ENCODE results near the gene BLACAT1. TPM values are rescaled to one million over a fixed set of nuclear protein-coding genes. Genes with fewer than 3 reads are reported as not detected.

The BLACAT1 gene
- total and polyA plus RNA-seq, 2 of the 4 experiments (the other 2 are of a cell fraction): under 0.01 to 0.05 TPM

DNA sequence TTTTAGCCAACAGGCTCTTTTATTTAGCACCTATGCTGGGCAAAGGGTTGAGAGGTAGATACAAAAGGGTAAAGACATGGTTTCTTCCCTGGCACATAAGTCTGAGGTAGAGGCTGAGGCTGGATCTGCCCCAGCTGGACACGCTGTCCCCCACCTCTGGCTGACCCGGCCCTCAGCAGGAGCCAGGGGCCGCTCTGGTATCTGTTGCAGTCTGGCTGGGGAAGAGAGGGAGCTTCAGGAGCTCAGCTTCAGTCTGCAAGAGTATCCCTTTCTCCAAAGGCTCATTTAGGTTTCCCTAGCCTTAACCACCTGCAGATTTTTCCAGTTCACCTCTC is 14.2 kb downstream of the BLACAT1 start:
- ChIA-PET POLR2A (ENCODE audit: unreplicated experiment) (no interaction called here), CTCF (interaction anchor here (0.8 to 1.2 kb wide), 2 partner anchors 25 to 51 kb away, joined by 3 to 4 read pairs; no protein-coding TSS in a partner anchor)

More for the DNA sequence above, 14.2 kb downstream of the BLACAT1 start:
- H2BK15ac ChIP-seq (ENCODE audit: low read depth, low read length): no peak overlapping the region
- ATAC-seq (ENCODE audit: low read depth) (no peak), DNase-seq (no peak)
- no peak overlapping the region for H2BK5ac ChIP-seq (ENCODE audit: low read depth, low read length, poor library complexity, severe bottlenecking)
- no peak overlapping the region for H2AK9ac ChIP-seq (replicated peaks; ENCODE audit: low read depth, low read length, poor library complexity)
- no peak overlapping the region for H2AK5ac ChIP-seq (ENCODE audit: low read depth, low read length)
- no peak overlapping the region for H3K23ac ChIP-seq (ENCODE audit: low read depth, low read length)
- no peak overlapping the region for H2AFZ ChIP-seq (replicated peaks; ENCODE audit: low read length, poor library complexity)
- H2BK120ac ChIP-seq (ENCODE audit: low read depth, low read length): no peak overlapping the region
- no peak overlapping the region for H3K9ac ChIP-seq (ENCODE audit: low read depth, low read length)
- no peaks in the 10 kb centered on the region for H4K20me1 ChIP-seq (ENCODE audit: insufficient read depth, low read length)
- BruUV-seq (replicated peaks): no TSS peak
- H4K91ac ChIP-seq (ENCODE audit: insufficient read depth, low read depth, low read length): no peak overlapping the region
- no peaks in the 10 kb centered on the region for H3K4me1 ChIP-seq (ENCODE audit: control insufficient read depth, insufficient read depth, low read length)
- H4K5ac ChIP-seq (ENCODE audit: low read depth, low read length): no peak overlapping the region
- H3K4me3 ChIP-seq (ENCODE audit: insufficient read depth, low read depth, low read length): no peak overlapping the region
- no peak overlapping the region for H3K4ac ChIP-seq (ENCODE audit: low read depth, low read length)
- H3K4me2 ChIP-seq (ENCODE audit: low read depth, low read length): no peak overlapping the region
- in situ Hi-C loops (cut with MboI; ENCODE audit: low sequenced_read_pairs) (no loop called here), intact Hi-C loops (cut with micrococcal nuclease) (no loop called here), dilution Hi-C loops (cut with HindIII; ENCODE audit: low sequenced_read_pairs, unreplicated experiment) (no loop called here)
- H3K9me1 ChIP-seq (ENCODE audit: insufficient read depth, low read length): no peaks in the 10 kb centered on the region
- no peak overlapping the region for H3K56ac ChIP-seq (ENCODE audit: extremely low read depth, insufficient read depth, low read length)
- no peaks in the 10 kb centered on the region for H3K36me3 ChIP-seq (ENCODE audit: control insufficient read depth, insufficient read depth, low read length)
- H3K14ac ChIP-seq (replicated peaks; ENCODE audit: low read depth, low read length): no peak overlapping the region
- H3K27ac ChIP-seq (ENCODE audit: insufficient read depth, low read length): no peak overlapping the region
- H3K27me3 ChIP-seq (ENCODE audit: control insufficient read depth, insufficient read depth, low read length): peaks cover 67% of the 10 kb centered on the region
- no peak overlapping the region for H4K8ac ChIP-seq (ENCODE audit: low read depth in 2 of 2, low read length in 2 of 2)
- H3K79me1 ChIP-seq (ENCODE audit: low read depth in 1 of 2, low read length in 2 of 2): no peaks in the 10 kb centered on the region
- no peaks in the 10 kb centered on the region for H3K9me3 ChIP-seq (ENCODE audit: control insufficient read depth, insufficient read depth, low read length)
- TF ChIP-seq FOS (IDR thresholded peaks at IDR 0.05; ENCODE audit: low read depth, low read length) (no peak), CHD1 (IDR thresholded peaks at IDR 0.05; ENCODE audit: low read depth, low read length) (no peak), MXI1 (IDR thresholded peaks at IDR 0.05; ENCODE audit: borderline replicate concordance, low read depth, low read length) (no peak), NFE2L2 (IDR thresholded peaks at IDR 0.05; ENCODE audit: low read depth, low read length) (no peak), RAD21 (IDR thresholded peaks at IDR 0.05; ENCODE audit: low read length) (no peak), POLR2A (IDR thresholded peaks at IDR 0.05; ENCODE audit: low read depth, low read length) (no peak), MAZ (IDR thresholded peaks at IDR 0.05; ENCODE audit: borderline replicate concordance, low read depth, low read length) (no peak), CEBPB (IDR thresholded peaks at IDR 0.05; ENCODE audit: low read depth, low read length) (no peak), BHLHE40 (IDR thresholded peaks at IDR 0.05; ENCODE audit: low read depth, low read length) (no peak), RCOR1 (IDR thresholded peaks at IDR 0.05; ENCODE audit: insufficient replicate concordance, low read length) (no peak), SMC3 (IDR thresholded peaks at IDR 0.05; ENCODE audit: low read depth, low read length) (no peak)
- TF ChIP-seq, protein P1, sequence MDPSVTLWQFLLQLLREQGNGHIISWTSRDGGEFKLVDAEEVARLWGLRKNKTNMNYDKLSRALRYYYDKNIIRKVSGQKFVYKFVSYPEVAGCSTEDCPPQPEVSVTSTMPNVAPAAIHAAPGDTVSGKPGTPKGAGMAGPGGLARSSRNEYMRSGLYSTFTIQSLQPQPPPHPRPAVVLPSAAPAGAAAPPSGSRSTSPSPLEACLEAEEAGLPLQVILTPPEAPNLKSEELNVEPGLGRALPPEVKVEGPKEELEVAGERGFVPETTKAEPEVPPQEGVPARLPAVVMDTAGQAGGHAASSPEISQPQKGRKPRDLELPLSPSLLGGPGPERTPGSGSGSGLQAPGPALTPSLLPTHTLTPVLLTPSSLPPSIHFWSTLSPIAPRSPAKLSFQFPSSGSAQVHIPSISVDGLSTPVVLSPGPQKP (IDR thresholded peaks at IDR 0.05; ENCODE audit: borderline replicate concordance, low read depth, low read length): no peak
- WGBS, 2 experiments (ENCODE audit: extremely low coverage in 2 of 2, insufficient read length in 1 of 2): no CpG with 5 or more reads among the region's 3 CpGs
- H2BK20ac ChIP-seq (ENCODE audit: low read depth, low read length): no peak overlapping the region
- H3K18ac ChIP-seq (ENCODE audit: low read depth, low read length): no peak overlapping the region

Measured in IMR-90 (cell line).